H1 (cell line): ENCODE data around the gene ST6GALNAC3.

Source experiments
- BACH1 ChIP-seq: IDR thresholded peaks from 2 replicates; pipeline ENCODE4 v1.6.1; 2012; ENCODE audit warnings: low read length, improper control_type of control experiment
- CREB1 ChIP-seq: IDR thresholded peaks from 2 replicates; pipeline ENCODE4 v1.6.1; 2012; ENCODE audit warnings: inconsistent platforms
- JUND ChIP-seq: IDR thresholded peaks from 2 replicates; pipeline ENCODE4 v1.6.1; 2011; ENCODE audit warnings: mild to moderate bottlenecking, improper control_type of control experiment, low read length
- POLR2A ChIP-seq, 2 experiments: IDR thresholded peaks; 1 replicate in 1 of 2; 2 replicates in 1 of 2; pipeline ENCODE4 v1.6.1; 2011; ENCODE audit warnings: low read depth in 2 of 2, low read length in 2 of 2, mild to moderate bottlenecking in 2 of 2; ENCODE audit errors: control extremely low read depth in 1 of 2
- POLR2AphosphoS5 ChIP-seq: IDR thresholded peaks from 2 replicates; pipeline ENCODE4 v1.6.1; 2011; ENCODE audit warnings: low read depth, low read length
- POU5F1 ChIP-seq: IDR thresholded peaks from 2 replicates; pipeline ENCODE4 v1.6.1; 2011; ENCODE audit warnings: low read depth, mild to moderate bottlenecking, low read length, moderate library complexity
- RAD21 ChIP-seq, 2 experiments: IDR thresholded peaks in 1 of 2; conservative IDR thresholded peaks in 1 of 2; 2 replicates each; pipeline ENCODE4 v1.6.1; 2011; ENCODE audit warnings: low read depth in 2 of 2, low read length in 2 of 2, improper control_type of control experiment in 1 of 2, inconsistent platforms in 1 of 2, mild to moderate bottlenecking in 1 of 2, moderate library complexity in 1 of 2
- RXRA ChIP-seq: IDR thresholded peaks from 2 replicates; pipeline ENCODE4 v1.6.1; 2011; ENCODE audit warnings: low read depth, mild to moderate bottlenecking, low read length, moderate library complexity; ENCODE audit not compliant: insufficient read depth
- TBP ChIP-seq: IDR thresholded peaks from 2 replicates; pipeline ENCODE4 v1.6.1; 2011; ENCODE audit warnings: low read depth, low read length, improper control_type of control experiment
- ZNF274 ChIP-seq: IDR thresholded peaks from 2 replicates; pipeline ENCODE4 v1.7.0; 2012; ENCODE audit warnings: low read length, borderline replicate concordance; ENCODE audit errors: extremely low read depth
- TF ChIP-seq, protein P1 (sequence below), 3 experiments: IDR thresholded peaks; 1 replicate in 2 of 3; 2 replicates in 1 of 3; pipeline versions ENCODE4 v1.5.1 to v1.6.1; 2011; ENCODE audit warnings: low read length in 3 of 3, mild to moderate bottlenecking in 3 of 3, inconsistent platforms in 2 of 3, low read depth in 1 of 3, moderate library complexity in 1 of 3; ENCODE audit not compliant: insufficient read depth in 1 of 3; ENCODE audit errors: control extremely low read depth in 1 of 3
- TF ChIP-seq, protein P2 (sequence below): IDR thresholded peaks from 2 replicates; pipeline ENCODE4 v1.6.1; 2011; ENCODE audit warnings: low read length, improper control_type of control experiment
- TF ChIP-seq, protein P3 (sequence below): IDR thresholded peaks from 2 replicates; pipeline ENCODE4 v1.6.1; 2012; ENCODE audit warnings: inconsistent platforms

DNA sequence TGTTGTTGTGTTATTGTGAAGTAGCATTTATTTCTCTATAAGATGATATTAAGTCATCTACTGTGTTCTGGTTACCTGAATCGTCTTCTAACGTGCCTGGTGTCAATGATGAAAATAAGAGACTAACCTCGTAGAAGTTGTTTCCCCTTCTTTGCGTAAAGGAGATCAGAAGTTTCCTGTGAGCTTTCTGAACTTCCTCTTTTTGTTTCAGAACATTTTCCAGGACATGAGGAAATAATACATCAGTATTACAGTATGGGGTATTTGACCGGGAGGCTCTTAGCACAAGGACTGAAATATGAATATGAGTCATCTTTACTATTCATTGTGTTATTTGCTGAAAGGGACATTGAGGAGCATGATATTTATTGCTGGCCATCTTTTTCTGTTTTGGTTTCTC, 1.3 kb downstream of the ST6GALNAC3 start:
- TF ChIP-seq RXRA: no peak
- TF ChIP-seq RAD21 (IDR thresholded peaks at IDR 0.05 in 1 of 2, conservative IDR thresholded peaks at IDR 0.05 in 1 of 2; ENCODE audit: low read depth in 2 of 2, low read length in 2 of 2): no peak
- no peak for TF ChIP-seq POLR2A (IDR thresholded peaks at IDR 0.05; ENCODE audit: control extremely low read depth in 1 of 2, low read depth in 2 of 2, low read length in 2 of 2)
- no peak for TF ChIP-seq CREB1
- TF ChIP-seq JUND: no peak
- TF ChIP-seq TBP: no peak
- TF ChIP-seq, protein P1, sequence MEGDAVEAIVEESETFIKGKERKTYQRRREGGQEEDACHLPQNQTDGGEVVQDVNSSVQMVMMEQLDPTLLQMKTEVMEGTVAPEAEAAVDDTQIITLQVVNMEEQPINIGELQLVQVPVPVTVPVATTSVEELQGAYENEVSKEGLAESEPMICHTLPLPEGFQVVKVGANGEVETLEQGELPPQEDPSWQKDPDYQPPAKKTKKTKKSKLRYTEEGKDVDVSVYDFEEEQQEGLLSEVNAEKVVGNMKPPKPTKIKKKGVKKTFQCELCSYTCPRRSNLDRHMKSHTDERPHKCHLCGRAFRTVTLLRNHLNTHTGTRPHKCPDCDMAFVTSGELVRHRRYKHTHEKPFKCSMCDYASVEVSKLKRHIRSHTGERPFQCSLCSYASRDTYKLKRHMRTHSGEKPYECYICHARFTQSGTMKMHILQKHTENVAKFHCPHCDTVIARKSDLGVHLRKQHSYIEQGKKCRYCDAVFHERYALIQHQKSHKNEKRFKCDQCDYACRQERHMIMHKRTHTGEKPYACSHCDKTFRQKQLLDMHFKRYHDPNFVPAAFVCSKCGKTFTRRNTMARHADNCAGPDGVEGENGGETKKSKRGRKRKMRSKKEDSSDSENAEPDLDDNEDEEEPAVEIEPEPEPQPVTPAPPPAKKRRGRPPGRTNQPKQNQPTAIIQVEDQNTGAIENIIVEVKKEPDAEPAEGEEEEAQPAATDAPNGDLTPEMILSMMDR (IDR thresholded peaks at IDR 0.05; ENCODE audit: control extremely low read depth in 1 of 3, insufficient read depth in 1 of 3, low read depth in 1 of 3, low read length in 3 of 3): no peak
- TF ChIP-seq, protein P2, sequence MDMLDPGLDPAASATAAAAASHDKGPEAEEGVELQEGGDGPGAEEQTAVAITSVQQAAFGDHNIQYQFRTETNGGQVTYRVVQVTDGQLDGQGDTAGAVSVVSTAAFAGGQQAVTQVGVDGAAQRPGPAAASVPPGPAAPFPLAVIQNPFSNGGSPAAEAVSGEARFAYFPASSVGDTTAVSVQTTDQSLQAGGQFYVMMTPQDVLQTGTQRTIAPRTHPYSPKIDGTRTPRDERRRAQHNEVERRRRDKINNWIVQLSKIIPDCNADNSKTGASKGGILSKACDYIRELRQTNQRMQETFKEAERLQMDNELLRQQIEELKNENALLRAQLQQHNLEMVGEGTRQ: no peak
- TF ChIP-seq BACH1: no peak
- no peak for TF ChIP-seq POLR2AphosphoS5
- TF ChIP-seq, protein P3, sequence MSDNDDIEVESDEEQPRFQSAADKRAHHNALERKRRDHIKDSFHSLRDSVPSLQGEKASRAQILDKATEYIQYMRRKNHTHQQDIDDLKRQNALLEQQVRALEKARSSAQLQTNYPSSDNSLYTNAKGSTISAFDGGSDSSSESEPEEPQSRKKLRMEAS: no peak
- no peak for TF ChIP-seq ZNF274
- no peak for TF ChIP-seq POU5F1
